ENCODE results near the gene VEGFC.

Gene VEGFC

GRCh38 chr4:176654565-176655216, 138.0 kb downstream of the VEGFC start:
- H3K4me3 ChIP-seq (ENCODE audit: low read depth, low read length) = no peak overlapping the region
- in situ Hi-C loops (cut with HindIII; ENCODE audit: low sequenced_read_pairs) = no loop called here
- no peak for TF ChIP-seq CTCF (IDR thresholded peaks at IDR 0.05; ENCODE audit: low read depth, low read length, missing control alignments)
- DNase-seq (ENCODE audit: low read depth) = no peak

GRCh38 chr4:176653401-176654220, 139.1 kb downstream of the VEGFC start:
- no peak for DNase-seq (ENCODE audit: low read depth)
- TF ChIP-seq CTCF (IDR thresholded peaks at IDR 0.05; ENCODE audit: low read depth, low read length, missing control alignments) = no peak
- in situ Hi-C loops (cut with HindIII; ENCODE audit: low sequenced_read_pairs) = no loop called here
- no peak overlapping the region for H3K4me3 ChIP-seq (ENCODE audit: low read depth, low read length)

- DNase-seq (ENCODE audit: low read depth) = no peak
- no peak for TF ChIP-seq CTCF (IDR thresholded peaks at IDR 0.05; ENCODE audit: low read depth, low read length, missing control alignments)
Measured at GRCh38 chr4:176646311-176646710, 146.4 kb downstream of the VEGFC start.

GRCh38 chr4:176645246-176645960, 147.3 kb downstream of the VEGFC start:
- in situ Hi-C loops (cut with HindIII; ENCODE audit: low sequenced_read_pairs) = no loop called here
- TF ChIP-seq CTCF (IDR thresholded peaks at IDR 0.05; ENCODE audit: low read depth, low read length, missing control alignments) = no peak
- no peak for DNase-seq (ENCODE audit: low read depth)
- no peak overlapping the region for H3K4me3 ChIP-seq (ENCODE audit: low read depth, low read length)

More at GRCh38 chr4:176646311-176646710, 146.4 kb downstream of the VEGFC start:
- in situ Hi-C loops (cut with HindIII; ENCODE audit: low sequenced_read_pairs) = no loop called here
- no peak overlapping the region for H3K4me3 ChIP-seq (ENCODE audit: low read depth, low read length)

- TF ChIP-seq CTCF (IDR thresholded peaks at IDR 0.05; ENCODE audit: low read depth, low read length, missing control alignments) = no peak
- no peak overlapping the region for H3K4me3 ChIP-seq (ENCODE audit: low read depth, low read length)
- in situ Hi-C loops (cut with HindIII; ENCODE audit: low sequenced_read_pairs) = no loop called here
- DNase-seq (ENCODE audit: low read depth) = no peak
Measured at GRCh38 chr4:176642472-176642871, 150.2 kb downstream of the VEGFC start.

GRCh38 chr4:176641237-176641636, 151.5 kb downstream of the VEGFC start:
- no peak for TF ChIP-seq CTCF (IDR thresholded peaks at IDR 0.05; ENCODE audit: low read depth, low read length, missing control alignments)
- in situ Hi-C loops (cut with HindIII; ENCODE audit: low sequenced_read_pairs) = no loop called here
- DNase-seq (ENCODE audit: low read depth) = no peak
- H3K4me3 ChIP-seq (ENCODE audit: low read depth, low read length) = no peak overlapping the region

Measured in astrocyte of the cerebellum (primary cell).